WI38 (cell line): Measurements from ENCODE around the gene STMN3.
A peak's percentile ranks its signal among the peaks of the same experiment; 100 is the strongest.

ENCODE experiments used
- H3K4me3 ChIP-seq: 2 replicates; pipeline ENCODE4 v1.5.1; 2011; ENCODE audit warnings: low read depth, mild to moderate bottlenecking, control low read depth, low read length
- CTCF ChIP-seq: IDR thresholded peaks from 2 replicates; pipeline ENCODE4 v1.5.1; 2012; ENCODE audit warnings: low read depth, mild to moderate bottlenecking, control low read depth, low read length

Gene STMN3

GRCh38 chr20:63698739-63699465 lies 45.7 kb upstream of the STMN3 start:
- TF ChIP-seq CTCF = no peak
- peak overlapping the region; percentile 30; the same call in 1 of the 2 replicates for H3K4me3 ChIP-seq

DNA sequence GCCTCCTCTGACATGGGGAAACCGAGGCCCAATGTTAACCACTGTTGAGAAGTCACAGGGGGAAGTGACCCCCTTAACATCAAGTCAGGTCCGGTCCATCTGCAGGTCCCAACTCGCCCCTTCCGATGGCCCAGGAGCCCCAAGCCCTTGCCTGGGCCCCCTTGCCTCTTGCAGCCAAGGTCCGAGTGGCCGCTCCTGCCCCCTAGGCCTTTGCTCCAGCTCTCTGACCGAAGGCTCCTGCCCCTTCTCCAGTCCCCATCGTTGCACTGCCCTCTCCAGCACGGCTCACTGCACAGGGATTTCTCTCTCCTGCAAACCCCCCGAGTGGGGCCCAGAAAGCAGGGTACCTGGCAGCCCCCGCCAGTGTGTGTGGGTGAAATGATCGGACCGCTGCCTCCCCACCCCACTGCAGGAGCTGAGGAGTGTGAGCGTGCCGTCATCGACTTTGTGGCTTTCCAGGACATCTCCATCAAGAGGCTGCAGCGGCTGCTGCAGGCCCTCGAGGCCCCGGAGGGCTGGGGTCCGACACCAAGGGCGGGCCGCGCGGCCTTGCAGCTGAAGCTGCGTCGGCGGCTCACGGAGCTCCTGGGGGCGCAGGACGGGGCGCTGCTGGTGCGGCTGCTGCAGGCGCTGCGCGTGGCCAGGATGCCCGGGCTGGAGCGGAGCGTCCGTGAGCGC lies 44.8 kb upstream of the STMN3 start:
- no peak overlapping the region for H3K4me3 ChIP-seq

DNA sequence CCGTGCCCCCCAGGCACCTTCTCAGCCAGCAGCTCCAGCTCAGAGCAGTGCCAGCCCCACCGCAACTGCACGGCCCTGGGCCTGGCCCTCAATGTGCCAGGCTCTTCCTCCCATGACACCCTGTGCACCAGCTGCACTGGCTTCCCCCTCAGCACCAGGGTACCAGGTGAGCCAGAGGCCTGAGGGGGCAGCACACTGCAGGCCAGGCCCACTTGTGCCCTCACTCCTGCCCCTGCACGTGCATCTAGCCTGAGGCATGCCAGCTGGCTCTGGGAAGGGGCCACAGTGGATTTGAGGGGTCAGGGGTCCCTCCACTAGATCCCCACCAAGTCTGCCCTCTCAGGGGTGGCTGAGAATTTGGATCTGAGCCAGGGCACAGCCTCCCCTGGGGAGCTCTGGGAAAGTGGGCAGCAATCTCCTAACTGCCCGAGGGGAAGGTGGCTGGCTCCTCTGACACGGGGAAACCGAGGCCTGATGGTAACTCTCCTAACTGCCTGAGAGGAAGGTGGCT lies 44.2 kb upstream of the STMN3 start:
- no peak overlapping the region for H3K4me3 ChIP-seq
- TF ChIP-seq CTCF = no peak

More for the DNA sequence above, 44.8 kb upstream of the STMN3 start:
- TF ChIP-seq CTCF = no peak

- H3K4me3 ChIP-seq = no peak within 1 kb of the TSS
Measured at GRCh38 chr20:63696628-63697356, 43.6 kb upstream of the STMN3 start, which contains the start of gene TNFRSF6B. Gene TNFRSF6B, plus strand, starts transcription at chr20:63696652. Its CDS starts 116 bp downstream, at chr20:63696768.

GRCh38 chr20:63696306-63696627 lies 43.0 kb upstream of the STMN3 start:
- no peak overlapping the region for H3K4me3 ChIP-seq
- no peak for TF ChIP-seq CTCF

More at GRCh38 chr20:63696628-63697356, 43.6 kb upstream of the STMN3 start, which contains the start of gene TNFRSF6B:
- no peak for TF ChIP-seq CTCF

- no peak overlapping the region for H3K4me3 ChIP-seq
- TF ChIP-seq CTCF = no peak
Measured at GRCh38 chr20:63695424-63696305, 42.4 kb upstream of the STMN3 start.
